SK-N-MC (cell line): ENCODE results near the gene MAST2.

Source experiments
- EZH2 ChIP-seq: fragments of 200-600 bp; sonication (generic); IDR thresholded peaks from one replicate; pipeline ENCODE4 v1.6.1; 2017; ENCODE audit warnings: antibody characterized with exemption
- POLR2AphosphoS5 ChIP-seq: IDR thresholded peaks from 2 replicates; pipeline ENCODE4 v1.6.1; 2012; ENCODE audit warnings: mild to moderate bottlenecking, low read depth, low read length, borderline replicate concordance

DNA sequence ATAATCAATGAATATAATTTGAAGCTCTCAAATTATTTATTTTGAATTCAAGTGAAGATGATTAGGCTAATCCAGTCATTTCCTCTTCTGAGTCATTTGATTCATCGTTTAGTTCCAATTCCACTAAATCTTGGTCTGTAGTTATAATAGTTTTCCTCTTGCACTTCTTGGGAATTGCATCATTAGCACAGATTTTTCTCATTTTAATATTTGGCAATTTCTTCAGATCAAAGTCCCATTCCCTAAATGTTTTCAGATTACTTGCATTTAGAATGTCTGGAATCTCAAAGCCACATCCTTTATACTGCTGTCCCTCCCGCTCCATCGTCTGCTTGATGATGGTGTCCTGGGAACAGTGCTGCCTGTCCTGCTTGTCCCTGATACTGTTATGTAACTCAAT, 43.5 kb downstream of the MAST2 start:
- TF ChIP-seq POLR2AphosphoS5 (no peak), EZH2 (no peak)
